ENCODE results near the gene MFSD6L. TPM values are rescaled to one million over a fixed set of nuclear protein-coding genes. Genes with fewer than 3 reads are reported as not detected.

The MFSD6L gene
- total RNA-seq, 6 donors from 2014 or later, result 0.61 to 3.0 (median 2.0) TPM; not detected in 1

DNA sequence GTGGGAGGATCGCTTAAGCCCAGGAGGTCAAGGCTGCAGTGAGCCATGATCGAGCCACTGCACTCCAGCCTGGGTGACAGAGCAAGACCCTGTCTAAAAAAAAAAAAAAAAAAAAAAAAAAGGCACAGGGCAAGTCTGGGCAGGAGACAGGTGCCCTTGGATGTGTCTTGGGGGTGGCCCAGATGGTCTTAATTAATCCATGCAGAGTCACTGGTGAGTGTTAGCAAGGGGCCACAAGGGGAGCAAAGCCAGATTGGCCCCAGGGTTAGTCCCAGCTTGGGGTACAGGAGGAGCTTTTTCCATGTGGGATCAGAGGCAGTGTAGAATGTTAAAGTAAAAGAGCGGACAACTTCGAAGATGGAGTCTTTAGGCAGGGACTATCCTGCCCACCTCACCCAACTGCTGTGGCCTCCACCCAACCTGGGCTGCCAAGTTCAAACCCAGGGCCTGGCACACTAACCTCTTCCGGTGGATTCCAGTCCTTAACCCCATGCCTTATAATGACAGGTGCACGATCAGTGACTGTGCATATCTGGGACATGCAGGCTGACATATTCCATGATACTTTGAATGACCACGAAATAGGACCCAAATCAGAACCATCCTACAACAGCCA lies 32.2 kb upstream of the MFSD6L start:
- whole genome bisulfite sequencing, 2 donors, result 87 to 89% methylated on average over 6 to 7 of the region's 7 CpGs
- no peak overlapping the region for H3K27ac ChIP-seq
- no peaks in the 10 kb centered on the region for H3K4me1 ChIP-seq
- no peak overlapping the region for H3K4me3 ChIP-seq
- TF ChIP-seq POLR2A (IDR thresholded peaks at IDR 0.05) (no peak), EP300 (IDR thresholded peaks at IDR 0.05) (no peak), POLR2AphosphoS5 (IDR thresholded peaks at IDR 0.05) (no peak)
- TF ChIP-seq, protein P1, sequence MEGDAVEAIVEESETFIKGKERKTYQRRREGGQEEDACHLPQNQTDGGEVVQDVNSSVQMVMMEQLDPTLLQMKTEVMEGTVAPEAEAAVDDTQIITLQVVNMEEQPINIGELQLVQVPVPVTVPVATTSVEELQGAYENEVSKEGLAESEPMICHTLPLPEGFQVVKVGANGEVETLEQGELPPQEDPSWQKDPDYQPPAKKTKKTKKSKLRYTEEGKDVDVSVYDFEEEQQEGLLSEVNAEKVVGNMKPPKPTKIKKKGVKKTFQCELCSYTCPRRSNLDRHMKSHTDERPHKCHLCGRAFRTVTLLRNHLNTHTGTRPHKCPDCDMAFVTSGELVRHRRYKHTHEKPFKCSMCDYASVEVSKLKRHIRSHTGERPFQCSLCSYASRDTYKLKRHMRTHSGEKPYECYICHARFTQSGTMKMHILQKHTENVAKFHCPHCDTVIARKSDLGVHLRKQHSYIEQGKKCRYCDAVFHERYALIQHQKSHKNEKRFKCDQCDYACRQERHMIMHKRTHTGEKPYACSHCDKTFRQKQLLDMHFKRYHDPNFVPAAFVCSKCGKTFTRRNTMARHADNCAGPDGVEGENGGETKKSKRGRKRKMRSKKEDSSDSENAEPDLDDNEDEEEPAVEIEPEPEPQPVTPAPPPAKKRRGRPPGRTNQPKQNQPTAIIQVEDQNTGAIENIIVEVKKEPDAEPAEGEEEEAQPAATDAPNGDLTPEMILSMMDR (IDR thresholded peaks at IDR 0.05), result no peak
- H3K9me3 ChIP-seq, result no peaks in the 10 kb centered on the region
- ATAC-seq (ENCODE audit: low FRiP score in 2 of 2), result no peak
- no peak for DNase-seq
- no peaks in the 10 kb centered on the region for H3K27me3 ChIP-seq
- H3K36me3 ChIP-seq, result no peaks in the 10 kb centered on the region

DNA sequence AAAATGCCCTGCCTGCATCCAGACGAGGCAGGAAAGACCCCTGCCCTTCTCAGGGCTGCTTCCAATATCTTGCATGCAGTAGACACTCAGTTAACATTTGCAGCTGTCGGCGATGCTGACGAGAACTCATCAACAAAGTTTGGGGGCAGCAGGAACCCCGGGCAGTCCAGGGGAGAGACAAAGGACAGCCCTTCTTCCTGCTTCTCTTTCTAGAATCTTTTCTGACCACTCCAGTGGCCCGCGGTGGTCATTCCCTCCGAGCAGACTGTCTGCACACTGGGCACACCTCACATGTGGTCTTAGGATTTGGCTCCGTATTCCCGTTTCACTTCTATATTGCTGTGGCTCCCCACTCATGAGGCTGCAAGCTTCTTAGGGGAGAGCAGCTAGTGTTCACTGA lies 31.0 kb upstream of the MFSD6L start:
- no peaks in the 10 kb centered on the region for H3K27me3 ChIP-seq
- no peaks in the 10 kb centered on the region for H3K36me3 ChIP-seq
- peaks cover 0 to under 1% (median 0%) of the 10 kb centered on the region in 4 donors for H3K9me3 ChIP-seq
- no peak for TF ChIP-seq EP300 (IDR thresholded peaks at IDR 0.05)
- TF ChIP-seq, protein P1 (IDR thresholded peaks at IDR 0.05), result no peak
- no peak for TF ChIP-seq POLR2A (IDR thresholded peaks at IDR 0.05)
- TF ChIP-seq POLR2AphosphoS5 (IDR thresholded peaks at IDR 0.05), result no peak
- ATAC-seq (ENCODE audit: low FRiP score in 2 of 2), result no peak
- no peak for DNase-seq
- H3K4me1 ChIP-seq, result no peaks in the 10 kb centered on the region
- no peak overlapping the region for H3K27ac ChIP-seq
- 83 to 90% methylated on average over 10 of the region's 10 CpGs for WGBS, 2 donors
- no peak overlapping the region for H3K4me3 ChIP-seq

DNA sequence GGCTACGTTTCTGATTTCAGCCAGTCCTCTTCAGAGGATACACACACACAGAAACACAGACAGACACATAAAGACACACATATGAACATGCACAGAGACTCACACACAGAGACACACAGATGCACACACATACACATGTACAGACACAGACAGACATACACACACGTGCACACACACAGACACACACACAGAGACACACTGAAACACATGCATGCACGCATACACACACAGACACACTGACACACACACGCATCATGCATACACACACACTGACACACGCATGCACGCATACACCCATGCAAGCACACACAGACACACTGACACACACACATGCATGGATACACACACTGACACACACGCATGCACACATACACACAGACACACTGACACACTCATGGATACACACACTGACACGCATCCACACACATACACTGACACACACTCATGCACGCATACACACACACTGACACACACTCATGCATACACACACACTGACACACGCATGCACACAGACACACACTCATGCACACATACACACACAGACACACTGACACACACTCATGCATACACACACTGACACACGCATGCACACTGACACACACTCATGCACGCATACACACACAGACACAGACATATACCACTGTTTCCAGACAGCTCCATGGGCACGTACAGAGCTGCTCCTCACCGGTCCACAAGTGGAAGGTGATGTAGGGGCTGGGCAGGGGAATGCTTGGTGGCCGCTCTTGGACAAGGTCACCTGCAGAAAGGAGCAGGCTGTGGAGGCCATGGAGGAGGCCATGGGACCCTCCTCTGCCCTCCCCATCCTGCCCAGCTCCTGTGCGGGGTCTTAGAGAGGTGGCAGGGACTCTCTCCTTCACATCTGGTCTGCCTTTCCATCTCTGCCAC lies 30.1 kb upstream of the MFSD6L start:
- Histone ChIP-seq H3K4me3 (no peak overlapping the region), H3K36me3 (no peaks in the 10 kb centered on the region), H3K27me3 (no peaks in the 10 kb centered on the region), H3K27ac (no peak overlapping the region), H3K4me1 (no peaks in the 10 kb centered on the region), H3K9me3 (peaks cover 0 to 6% (median 0%) of the 10 kb centered on the region in 4 donors)
- no peak for DNase-seq
- peak; percentile 16 to 26 for ATAC-seq (ENCODE audit: low FRiP score in 2 of 2)
- TF ChIP-seq, protein P1 (IDR thresholded peaks at IDR 0.05), result no peak
- TF ChIP-seq POLR2AphosphoS5 (IDR thresholded peaks at IDR 0.05) (no peak), EP300 (IDR thresholded peaks at IDR 0.05) (no peak), POLR2A (IDR thresholded peaks at IDR 0.05) (no peak)
- WGBS, 2 donors, result 89 to 97% methylated on average over 15 to 16 of the region's 16 CpGs

DNA sequence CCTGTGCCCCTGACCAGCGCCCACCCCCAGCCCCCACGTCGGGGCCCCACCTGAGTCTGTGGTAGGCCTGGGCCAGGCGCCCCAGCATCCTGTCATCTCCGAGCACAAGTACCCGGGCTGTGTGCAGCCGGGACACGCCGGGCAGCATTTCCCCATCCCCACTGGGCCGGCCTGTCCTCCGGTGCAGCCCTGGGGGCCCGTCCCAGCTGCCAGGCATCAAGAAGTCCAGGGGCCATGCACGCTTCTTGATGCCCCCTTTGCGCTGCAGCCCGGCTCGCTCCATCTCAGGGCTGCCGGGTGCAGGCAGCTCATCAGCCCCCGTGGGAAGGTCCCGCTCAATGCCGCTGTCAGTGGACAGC lies 29.3 kb upstream of the MFSD6L start:
- WGBS, 2 donors, result 91% methylated on average over 11 of the region's 20 CpGs; no CpG with 5 or more reads in 1 of the 2 donors
- peak in 1 of 2 donors; percentile 69 for DNase-seq

More for the DNA sequence above, 29.3 kb upstream of the MFSD6L start:
- no peaks in the 10 kb centered on the region for H3K4me1 ChIP-seq
- no peaks in the 10 kb centered on the region for H3K27me3 ChIP-seq
- ATAC-seq (ENCODE audit: low FRiP score in 2 of 2), result no peak
- no peak overlapping the region for H3K4me3 ChIP-seq
- TF ChIP-seq EP300 (IDR thresholded peaks at IDR 0.05), result no peak
- no peak for TF ChIP-seq POLR2AphosphoS5 (IDR thresholded peaks at IDR 0.05)
- TF ChIP-seq, protein P1 (IDR thresholded peaks at IDR 0.05), result no peak
- no peak for TF ChIP-seq POLR2A (IDR thresholded peaks at IDR 0.05)
- H3K27ac ChIP-seq, result no peak overlapping the region
- no peaks in the 10 kb centered on the region for H3K36me3 ChIP-seq
- peaks cover 0 to 6% (median 0%) of the 10 kb centered on the region in 4 donors for H3K9me3 ChIP-seq
